ENCODE data around the gene MED15.

DNA sequence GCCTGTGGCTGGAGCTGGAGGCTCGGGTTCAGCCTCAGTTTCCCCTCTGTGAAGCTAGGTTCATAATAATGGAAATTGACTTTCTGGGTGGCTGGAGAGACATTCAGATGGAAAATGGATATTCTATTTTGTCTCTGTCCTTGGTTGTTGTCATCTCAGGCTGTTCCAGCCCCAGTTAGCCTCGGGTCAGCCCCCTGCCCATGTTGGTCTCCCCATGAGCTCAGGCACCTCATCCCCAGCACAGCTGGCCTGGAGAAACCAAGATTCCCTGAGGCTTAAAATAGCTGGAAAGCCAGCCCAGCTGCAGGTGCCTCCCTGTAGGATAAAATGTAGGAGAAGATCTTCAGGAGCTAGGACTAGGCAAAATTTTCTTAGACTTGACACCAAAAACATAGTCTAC is 129.5 kb downstream of the MED15 start:
- TF ChIP-seq POLR2A (IDR thresholded peaks at IDR 0.05): no peak
- TF ChIP-seq, protein P1, sequence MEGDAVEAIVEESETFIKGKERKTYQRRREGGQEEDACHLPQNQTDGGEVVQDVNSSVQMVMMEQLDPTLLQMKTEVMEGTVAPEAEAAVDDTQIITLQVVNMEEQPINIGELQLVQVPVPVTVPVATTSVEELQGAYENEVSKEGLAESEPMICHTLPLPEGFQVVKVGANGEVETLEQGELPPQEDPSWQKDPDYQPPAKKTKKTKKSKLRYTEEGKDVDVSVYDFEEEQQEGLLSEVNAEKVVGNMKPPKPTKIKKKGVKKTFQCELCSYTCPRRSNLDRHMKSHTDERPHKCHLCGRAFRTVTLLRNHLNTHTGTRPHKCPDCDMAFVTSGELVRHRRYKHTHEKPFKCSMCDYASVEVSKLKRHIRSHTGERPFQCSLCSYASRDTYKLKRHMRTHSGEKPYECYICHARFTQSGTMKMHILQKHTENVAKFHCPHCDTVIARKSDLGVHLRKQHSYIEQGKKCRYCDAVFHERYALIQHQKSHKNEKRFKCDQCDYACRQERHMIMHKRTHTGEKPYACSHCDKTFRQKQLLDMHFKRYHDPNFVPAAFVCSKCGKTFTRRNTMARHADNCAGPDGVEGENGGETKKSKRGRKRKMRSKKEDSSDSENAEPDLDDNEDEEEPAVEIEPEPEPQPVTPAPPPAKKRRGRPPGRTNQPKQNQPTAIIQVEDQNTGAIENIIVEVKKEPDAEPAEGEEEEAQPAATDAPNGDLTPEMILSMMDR (IDR thresholded peaks at IDR 0.05 in 8 of 11, conservative IDR thresholded peaks at IDR 0.05 in 3 of 11): no peak
- TF ChIP-seq POLR2AphosphoS5 (IDR thresholded peaks at IDR 0.05): no peak
